NT2/D1 (cell line): ENCODE data around the gene AGR3.

Experiments
- SUZ12 ChIP-seq: IDR thresholded peaks from 2 replicates; pipeline ENCODE4 v1.6.1; 2011; ENCODE audit not compliant: insufficient read length, insufficient read depth; ENCODE audit errors: extremely low read depth
- YY1 ChIP-seq: IDR thresholded peaks from 2 replicates; pipeline ENCODE4 v1.6.1; 2011; ENCODE audit not compliant: insufficient read length, insufficient read depth
- ZNF274 ChIP-seq: IDR thresholded peaks from 2 replicates; pipeline ENCODE4 v1.6.1; 2011; ENCODE audit warnings: mild to moderate bottlenecking, low read depth, low read length

- TF ChIP-seq YY1 = no peak
- TF ChIP-seq ZNF274 = no peak
- no peak for TF ChIP-seq SUZ12
Measured at GRCh38 chr7:16815001-16815400, 66.8 kb downstream of the AGR3 start.
